Measurements from ENCODE around the gene SSR1. TPM values are rescaled to one million over a fixed set of nuclear protein-coding genes. Genes with fewer than 3 reads are reported as not detected.

Gene SSR1
- total RNA-seq, 1 donor from 2014 or later, result 96.6 TPM

- Mint-ChIP-seq H3K4me3 (no peak overlapping the region), H3K27ac (no peak overlapping the region), H3K36me3 (no peaks in the 10 kb centered on the region), H3K9me3 (peaks cover 5% of the 10 kb centered on the region), H3K27me3 (ENCODE audit: insufficient read depth, low read depth) (peaks cover 4% of the 10 kb centered on the region), H3K4me1 (peaks cover 24% of the 10 kb centered on the region)
- Histone ChIP-seq H3F3A (ENCODE audit: low read depth) (peaks cover 8% of the 10 kb centered on the region), H4K20me1 (ENCODE audit: low read depth) (no peaks in the 10 kb centered on the region), H3K4me1 (peaks cover 6% of the 10 kb centered on the region), H2AFZ (replicated peaks) (no peak overlapping the region), H3K27me3 (no peaks in the 10 kb centered on the region), H3K27ac (no peak overlapping the region), H3K4me2 (no peak overlapping the region), H3K9me3 (ENCODE audit: low read depth) (no peaks in the 10 kb centered on the region), H3K79me2 (ENCODE audit: low read depth) (no peaks in the 10 kb centered on the region), H3K9ac (no peak overlapping the region), H3K36me3 (no peaks in the 10 kb centered on the region), H3K4me3 (no peak overlapping the region)
- TF ChIP-seq EZH2phosphoT487 (IDR thresholded peaks at IDR 0.05) (no peak), CTCF (IDR thresholded peaks at IDR 0.05) (no peak)
- DNase-seq (ENCODE audit: low spot score), result no peak
Measured at GRCh38 chr6:7255918-7256317, 57.1 kb downstream of the SSR1 start.

- H4K20me1 ChIP-seq (ENCODE audit: low read depth), result no peaks in the 10 kb centered on the region
- no peaks in the 10 kb centered on the region for H3K27me3 ChIP-seq
- no peaks in the 10 kb centered on the region for H3K79me2 ChIP-seq (ENCODE audit: low read depth)
- Mint-ChIP-seq H3K9me3 (peaks cover 5% of the 10 kb centered on the region), H3K36me3 (no peaks in the 10 kb centered on the region), H3K27me3 (ENCODE audit: insufficient read depth, low read depth) (peaks cover 4% of the 10 kb centered on the region), H3K27ac (peak overlapping the region; percentile 42), H3K4me3 (no peak overlapping the region), H3K4me1 (peaks cover 17% of the 10 kb centered on the region)
- no peaks in the 10 kb centered on the region for H3K9me3 ChIP-seq (ENCODE audit: low read depth)
- no peaks in the 10 kb centered on the region for H3K36me3 ChIP-seq
- peaks cover under 1% of the 10 kb centered on the region for H3K4me1 ChIP-seq
- H3K4me3 ChIP-seq, result no peak overlapping the region
- no peak overlapping the region for H3K27ac ChIP-seq
- no peak overlapping the region for H3K9ac ChIP-seq
- peaks cover under 1% of the 10 kb centered on the region for H3F3A ChIP-seq (ENCODE audit: low read depth)
- DNase-seq (ENCODE audit: low spot score), result no peak
- no peak overlapping the region for H2AFZ ChIP-seq (replicated peaks)
- H3K4me2 ChIP-seq, result no peak overlapping the region
- TF ChIP-seq EZH2 (IDR thresholded peaks at IDR 0.05) (no peak), CTCF (IDR thresholded peaks at IDR 0.05) (no peak), EZH2phosphoT487 (IDR thresholded peaks at IDR 0.05) (no peak)
Measured at GRCh38 chr6:7254980-7255835, 57.8 kb downstream of the SSR1 start.

GRCh38 chr6:7252390-7252789 is 60.6 kb downstream of the SSR1 start:
- H3K27ac ChIP-seq, result no peak overlapping the region
- no peak overlapping the region for H3K4me3 Mint-ChIP-seq
- no peaks in the 10 kb centered on the region for H3K4me1 Mint-ChIP-seq

More at GRCh38 chr6:7252390-7252789, 60.6 kb downstream of the SSR1 start:
- Histone ChIP-seq H3F3A (ENCODE audit: low read depth) (no peaks in the 10 kb centered on the region), H4K20me1 (ENCODE audit: low read depth) (no peaks in the 10 kb centered on the region), H3K36me3 (no peaks in the 10 kb centered on the region), H3K9me3 (ENCODE audit: low read depth) (no peaks in the 10 kb centered on the region), H3K4me1 (no peaks in the 10 kb centered on the region), H3K9ac (no peak overlapping the region), H3K4me2 (no peak overlapping the region), H3K79me2 (ENCODE audit: low read depth) (no peaks in the 10 kb centered on the region), H2AFZ (replicated peaks) (no peak overlapping the region), H3K27me3 (no peaks in the 10 kb centered on the region), H3K4me3 (no peak overlapping the region)
- peaks cover 4% of the 10 kb centered on the region for H3K36me3 Mint-ChIP-seq
- H3K9me3 Mint-ChIP-seq, result peaks cover 2% of the 10 kb centered on the region
- no peak for DNase-seq (ENCODE audit: low spot score)
- no peak overlapping the region for H3K27ac Mint-ChIP-seq
- TF ChIP-seq EZH2 (IDR thresholded peaks at IDR 0.05) (no peak), CTCF (IDR thresholded peaks at IDR 0.05) (no peak), EZH2phosphoT487 (IDR thresholded peaks at IDR 0.05) (no peak)
- H3K27me3 Mint-ChIP-seq (ENCODE audit: insufficient read depth, low read depth), result peaks cover 2% of the 10 kb centered on the region
